NCI-H187 treated with DMSO at 0.1 percent for 48 hours (cell line): Measurements from ENCODE around the gene SDK2.

Experiments used
- DNase-seq: peaks from one replicate; lab custom pipeline; 2025; lab: John Stamatoyannopoulos, UW

SDK2 gene

DNA sequence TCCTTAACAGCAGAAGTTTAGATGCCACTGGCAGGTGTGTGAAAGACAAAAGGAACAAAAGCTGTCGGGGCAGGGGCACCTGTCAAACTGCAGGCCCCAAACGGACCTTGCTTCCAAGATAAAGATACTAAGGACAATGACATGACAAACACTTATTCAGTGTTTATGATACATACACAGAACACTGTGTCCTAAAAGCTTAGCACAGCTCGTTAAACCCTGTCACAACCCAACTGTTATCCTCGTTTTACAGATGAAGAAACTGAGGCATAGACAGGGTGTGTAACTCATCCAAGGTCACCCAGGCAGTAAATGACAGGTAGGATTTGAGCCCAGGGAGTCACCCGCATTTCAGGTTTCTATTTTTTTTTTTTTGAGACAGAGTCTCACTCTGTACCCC, 9.6 kb downstream of the SDK2 start:
- DNase-seq = no peak

DNA sequence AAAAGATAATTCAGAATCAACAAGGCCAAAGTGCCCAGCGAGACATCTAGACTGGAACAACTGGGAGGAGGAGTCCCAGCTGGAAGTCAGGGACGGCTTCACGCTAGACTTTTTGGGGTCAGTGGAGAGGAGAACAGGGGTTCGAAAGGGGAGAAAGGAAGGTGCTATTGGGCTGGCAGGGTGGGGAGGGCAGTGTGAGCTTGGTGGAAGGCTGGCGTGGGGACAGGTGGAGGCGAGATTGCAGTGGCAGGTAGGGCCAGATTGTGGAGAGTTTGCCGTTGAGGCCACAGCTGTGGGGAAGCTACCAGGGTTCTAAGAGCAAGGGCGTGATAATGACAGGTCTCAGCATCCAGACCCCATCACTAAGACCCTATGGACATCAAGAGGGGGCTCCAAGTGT, 10.5 kb downstream of the SDK2 start:
- no peak for DNase-seq

DNA sequence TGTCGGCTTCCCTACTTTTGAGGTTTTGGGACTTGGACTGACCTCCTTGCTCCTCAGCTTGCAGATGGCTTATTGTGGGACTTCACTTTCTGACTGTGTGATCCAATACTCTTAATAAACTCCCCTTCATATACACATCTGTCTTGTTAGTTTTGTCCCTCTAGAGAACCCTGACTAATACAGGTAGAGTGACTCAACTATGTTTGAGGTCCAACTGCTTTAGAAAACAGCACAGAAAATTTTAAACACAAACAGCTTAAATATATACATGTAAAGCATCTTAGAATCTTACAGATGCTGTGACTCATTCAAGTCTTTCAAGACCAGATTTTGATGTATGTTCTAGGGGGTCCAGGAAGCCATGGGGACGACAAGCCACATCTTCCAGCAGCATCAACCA, 11.7 kb downstream of the SDK2 start:
- DNase-seq = no peak

DNA sequence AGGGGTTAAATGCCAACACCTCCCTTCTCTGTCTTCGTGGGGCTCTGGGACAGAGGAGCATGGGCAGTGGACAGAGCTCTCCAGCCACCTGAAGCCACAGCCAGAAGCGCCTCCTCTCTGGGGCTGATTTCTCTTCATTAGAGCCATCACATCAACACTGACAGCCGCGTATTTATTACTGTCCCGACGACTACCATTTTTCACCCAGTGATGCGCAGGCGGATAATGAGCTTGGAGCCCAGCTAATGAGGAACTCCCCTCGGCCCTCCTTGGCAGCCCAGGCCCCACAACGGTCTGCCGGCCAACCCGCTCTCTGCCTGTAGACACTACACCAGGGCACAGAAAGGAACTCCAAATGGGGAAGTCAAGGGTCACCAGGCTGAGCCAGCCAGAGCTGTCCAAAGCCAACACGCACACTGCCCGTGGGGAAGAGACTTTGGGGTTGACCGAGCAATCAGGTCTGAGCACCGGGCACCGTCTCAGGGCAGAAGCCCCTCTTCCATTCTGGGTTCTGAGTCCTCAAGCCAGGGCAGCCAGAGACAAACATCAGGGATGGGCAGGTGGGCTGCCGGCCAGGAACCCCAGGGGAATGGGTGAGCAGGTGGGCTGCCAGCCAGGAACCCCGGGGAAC, 13.2 kb downstream of the SDK2 start:
- no peak for DNase-seq

DNA sequence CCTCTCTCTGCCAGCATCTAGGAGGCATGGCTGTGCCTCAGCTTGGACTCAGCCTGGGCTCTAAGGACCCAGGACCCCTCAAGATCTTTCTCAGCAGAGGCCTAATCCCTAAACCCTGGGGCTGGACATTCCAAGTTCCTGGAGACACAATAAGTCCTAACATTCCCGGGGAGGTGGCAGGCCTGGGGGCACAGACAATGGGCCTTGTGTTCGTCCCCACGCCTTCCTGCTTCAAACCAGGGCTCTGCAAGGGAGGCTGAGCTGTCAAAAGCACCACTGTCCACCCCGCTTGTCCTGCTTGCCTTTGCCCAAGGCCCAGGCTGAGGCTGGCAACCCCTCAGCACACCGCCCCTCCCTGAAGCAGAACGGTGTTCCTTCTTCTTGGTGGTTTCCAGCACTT, 13.7 kb downstream of the SDK2 start:
- no peak for DNase-seq

DNA sequence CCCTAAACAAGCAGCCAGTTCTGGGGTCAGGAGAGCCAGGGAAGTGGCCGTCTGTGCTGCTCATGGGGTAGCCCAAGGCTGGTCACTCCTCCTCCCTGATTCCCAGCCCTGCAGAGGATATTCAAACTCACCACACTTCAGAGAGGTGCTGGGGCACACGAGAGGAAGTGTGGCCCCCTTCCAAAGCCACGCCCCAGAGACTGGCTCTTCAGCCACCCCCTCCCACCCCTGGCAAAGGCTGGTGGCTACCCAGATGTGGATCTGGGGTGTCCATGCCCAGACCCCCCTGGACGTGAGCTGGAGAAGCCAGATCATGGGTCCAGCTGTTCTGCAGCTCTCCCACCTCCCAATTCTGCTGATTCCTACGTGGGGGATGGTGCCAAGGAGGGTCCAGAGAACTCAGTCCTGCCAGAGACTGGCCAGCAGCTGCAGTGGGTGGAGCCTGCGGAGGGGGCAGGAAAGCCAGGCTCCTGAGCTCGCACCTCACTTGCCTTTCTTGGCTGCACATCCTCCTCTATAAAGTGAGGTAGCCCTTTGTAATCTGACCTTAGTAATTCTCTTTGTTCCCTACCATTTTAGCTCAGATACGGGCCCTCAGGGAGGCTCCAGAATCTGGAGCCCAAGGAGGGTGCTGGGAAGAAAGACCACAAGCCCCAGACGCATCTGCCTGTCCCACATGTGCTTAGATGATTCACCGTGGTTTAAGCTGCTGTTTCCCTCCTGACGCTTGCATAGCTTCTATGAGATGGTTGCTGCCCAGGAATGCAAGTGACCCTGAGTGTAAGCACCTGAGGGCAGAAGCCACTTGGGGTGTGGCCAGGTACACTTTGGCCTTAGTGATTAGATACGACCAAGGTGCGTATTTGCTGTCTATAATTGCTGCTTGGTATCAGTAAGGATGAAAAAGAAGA, 15.3 kb downstream of the SDK2 start:
- no peak for DNase-seq

DNA sequence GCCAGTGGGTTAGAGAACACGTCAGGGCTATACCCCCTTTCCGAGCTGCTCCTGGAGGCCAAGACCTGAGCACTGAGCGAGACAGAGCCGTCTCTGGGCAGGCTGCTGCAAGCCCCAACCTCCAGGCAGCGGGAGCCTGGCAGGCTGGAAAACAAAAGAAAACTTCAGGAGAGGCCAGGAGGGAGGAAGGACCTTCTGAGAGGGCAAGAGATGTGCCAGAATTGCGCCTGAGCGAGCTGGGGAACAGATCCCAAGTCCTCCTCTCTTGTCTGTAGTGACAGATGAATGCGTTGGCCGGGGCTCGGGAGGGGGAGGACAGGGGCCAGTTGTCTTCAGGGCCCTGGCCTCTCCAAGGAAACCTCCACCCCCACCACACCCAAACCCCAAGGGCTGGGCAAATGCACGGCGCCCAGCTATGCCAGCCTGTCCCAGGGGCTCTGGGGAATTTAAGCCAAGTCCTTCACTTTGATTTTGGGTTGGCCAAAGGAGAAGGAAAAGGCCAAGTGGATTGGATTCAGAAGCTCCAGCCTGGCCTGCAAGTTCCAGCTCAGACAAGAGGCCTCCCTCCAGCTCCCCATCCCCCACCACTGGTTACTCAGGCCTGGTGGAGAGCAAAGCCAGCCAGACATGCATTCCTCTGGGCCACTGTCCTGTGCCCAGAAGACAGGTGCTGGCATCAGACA, 18.1 kb downstream of the SDK2 start:
- no peak for DNase-seq

DNA sequence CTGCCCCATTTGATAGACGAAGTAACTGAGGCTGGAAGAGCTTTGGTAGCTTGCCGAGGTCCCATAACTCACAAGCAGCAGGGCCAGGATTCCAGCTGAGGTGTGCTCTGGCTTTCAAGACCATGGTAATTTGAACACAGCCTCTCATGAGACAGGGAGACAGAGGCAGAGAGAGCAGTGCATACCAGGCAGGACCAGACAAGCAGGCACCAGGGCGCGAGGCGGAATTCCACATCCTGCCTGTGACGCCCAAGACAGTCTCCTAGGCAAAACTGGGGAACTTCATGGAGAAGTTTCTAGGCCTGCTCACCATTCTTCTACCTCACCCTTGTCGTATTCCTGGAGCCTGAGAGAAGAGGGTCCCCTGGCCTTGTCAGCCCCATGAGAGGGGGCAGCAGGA, 19.2 kb downstream of the SDK2 start:
- no peak for DNase-seq

DNA sequence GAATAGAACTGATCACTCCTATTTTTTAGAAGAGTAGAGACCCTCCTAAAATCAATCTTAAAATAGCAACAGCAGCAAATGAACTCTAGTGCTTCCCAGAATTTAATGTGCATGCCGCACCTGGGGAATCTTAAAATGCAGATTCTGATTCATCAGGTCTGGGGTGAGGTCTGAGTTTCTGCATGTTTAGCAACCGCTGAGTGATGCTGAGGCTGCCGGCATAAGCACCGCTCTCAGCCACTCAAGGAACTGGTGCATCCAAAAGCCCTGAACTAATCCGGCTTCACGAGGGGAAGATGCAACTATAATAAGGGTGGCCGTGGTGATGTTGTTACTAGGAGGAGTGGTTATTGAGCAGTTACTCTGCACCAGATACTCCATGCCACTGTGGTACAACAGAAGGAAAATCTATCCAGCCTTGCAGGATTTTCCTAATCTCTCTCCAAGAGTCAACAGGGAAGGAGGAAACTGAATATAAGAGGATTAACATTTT, 19.7 kb downstream of the SDK2 start:
- DNase-seq = no peak

DNA sequence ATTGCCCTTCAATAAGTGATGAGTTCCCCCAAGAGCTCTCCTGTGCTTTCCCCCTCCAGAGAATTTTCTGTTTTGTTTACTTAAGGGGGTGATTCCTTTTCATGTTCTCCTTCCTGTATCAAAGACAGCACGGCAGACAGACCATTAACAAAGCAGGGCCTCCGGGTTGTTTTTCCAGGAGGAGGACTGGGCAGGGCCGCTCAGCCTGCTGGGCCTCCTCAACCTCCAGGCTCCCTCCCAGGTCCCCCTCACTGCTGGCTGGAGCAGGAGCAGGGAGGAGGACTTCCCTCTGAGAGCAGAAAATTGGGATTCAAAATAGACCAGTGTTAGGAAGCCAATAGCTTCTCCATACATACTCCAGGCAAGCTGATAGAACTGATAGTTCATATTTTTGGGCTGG, 20.4 kb downstream of the SDK2 start:
- no peak for DNase-seq

DNA sequence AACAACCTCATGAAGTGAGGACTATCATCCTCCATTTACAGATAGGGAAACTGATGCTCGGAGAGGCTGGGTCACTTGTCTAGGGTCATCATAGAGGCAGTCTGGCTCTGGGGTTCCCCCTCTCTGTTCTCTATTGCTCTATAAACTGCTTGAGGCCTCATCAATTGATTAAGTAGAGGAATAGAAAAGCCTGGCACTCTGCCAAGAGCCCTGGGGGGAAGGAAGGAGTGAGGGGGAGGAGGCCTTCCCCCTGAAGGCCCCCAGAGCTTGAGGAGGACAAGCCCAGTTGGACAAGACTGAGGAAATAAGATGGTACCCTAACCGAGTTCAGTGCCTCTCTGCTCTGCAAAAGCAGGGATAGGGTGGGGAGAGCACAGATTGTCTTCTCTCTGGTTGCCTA, 21.0 kb downstream of the SDK2 start:
- DNase-seq = no peak

DNA sequence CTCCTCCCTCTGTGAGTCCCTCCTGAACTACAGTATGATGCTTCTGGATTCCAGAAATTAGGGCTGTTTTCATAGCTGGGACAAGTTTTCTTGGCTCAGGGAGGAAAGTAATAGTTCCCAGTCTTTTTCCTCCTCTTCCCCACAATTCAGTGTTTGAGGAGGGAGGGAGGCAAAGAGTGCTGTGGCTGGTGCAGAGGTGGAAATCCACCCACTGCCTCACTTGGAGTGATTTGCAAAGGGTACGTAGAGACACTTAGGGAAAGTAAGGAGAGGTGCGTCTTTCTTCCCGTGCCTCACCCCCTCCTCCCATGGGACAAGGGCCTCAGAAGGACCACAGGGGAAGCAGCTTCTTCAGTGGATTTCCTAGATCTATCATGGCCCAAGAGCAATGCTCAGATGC, 21.9 kb downstream of the SDK2 start:
- no peak for DNase-seq

DNA sequence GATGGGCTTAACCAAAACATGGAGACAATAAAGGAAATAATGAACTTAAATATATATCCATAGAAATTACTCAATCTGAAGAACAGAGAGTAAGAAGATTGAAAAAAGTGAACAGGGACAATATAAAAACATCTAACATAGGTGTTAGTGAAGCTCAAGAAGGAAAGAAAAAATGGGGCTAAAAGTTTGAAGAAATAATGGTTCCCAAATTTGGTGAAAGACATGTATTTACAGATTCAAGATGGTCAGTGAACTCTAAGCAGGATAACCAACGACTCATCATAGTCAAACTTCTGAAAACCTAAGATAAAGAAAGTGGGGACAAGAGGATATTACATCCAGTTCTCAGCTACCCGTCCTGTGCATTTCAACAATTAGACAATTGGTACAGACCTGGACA, 22.6 kb downstream of the SDK2 start:
- no peak for DNase-seq

DNA sequence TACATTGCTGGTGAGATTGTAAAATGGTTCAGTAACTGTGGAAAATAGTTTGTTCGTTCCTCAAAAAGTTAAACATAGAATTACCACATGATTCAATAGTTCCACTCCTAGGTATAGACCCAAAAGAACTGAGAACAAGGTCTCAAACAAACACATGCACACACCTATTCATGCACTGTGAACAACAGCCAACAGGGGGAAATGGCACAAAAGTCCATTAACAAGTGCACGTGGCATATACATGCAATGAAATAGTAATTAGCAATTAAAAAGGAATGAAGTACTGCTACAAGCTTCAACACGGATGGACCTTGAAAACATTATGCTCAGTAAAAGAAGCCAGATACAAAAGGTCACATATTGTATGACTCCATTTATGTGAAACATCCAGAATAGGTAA, 23.8 kb downstream of the SDK2 start:
- no peak for DNase-seq

DNA sequence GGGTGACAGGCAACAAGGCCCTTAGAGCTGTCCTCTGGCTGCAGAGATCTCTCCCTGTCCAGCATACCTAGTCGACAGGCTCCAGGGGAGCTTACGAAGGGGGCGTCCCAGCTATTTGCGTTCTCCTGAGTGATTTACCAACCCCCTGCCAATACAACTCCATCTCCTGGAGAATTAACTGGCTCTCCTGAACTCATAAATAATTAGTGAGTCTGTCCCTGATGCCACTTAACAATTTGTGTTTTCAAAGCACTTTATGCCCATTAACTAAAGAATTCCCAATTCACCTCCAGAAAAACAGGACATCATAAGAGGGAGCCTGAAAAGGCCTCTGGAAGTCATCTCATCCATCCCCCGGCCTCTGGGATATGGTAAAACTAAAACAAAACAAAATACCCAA, 26.7 kb downstream of the SDK2 start:
- DNase-seq = no peak

DNA sequence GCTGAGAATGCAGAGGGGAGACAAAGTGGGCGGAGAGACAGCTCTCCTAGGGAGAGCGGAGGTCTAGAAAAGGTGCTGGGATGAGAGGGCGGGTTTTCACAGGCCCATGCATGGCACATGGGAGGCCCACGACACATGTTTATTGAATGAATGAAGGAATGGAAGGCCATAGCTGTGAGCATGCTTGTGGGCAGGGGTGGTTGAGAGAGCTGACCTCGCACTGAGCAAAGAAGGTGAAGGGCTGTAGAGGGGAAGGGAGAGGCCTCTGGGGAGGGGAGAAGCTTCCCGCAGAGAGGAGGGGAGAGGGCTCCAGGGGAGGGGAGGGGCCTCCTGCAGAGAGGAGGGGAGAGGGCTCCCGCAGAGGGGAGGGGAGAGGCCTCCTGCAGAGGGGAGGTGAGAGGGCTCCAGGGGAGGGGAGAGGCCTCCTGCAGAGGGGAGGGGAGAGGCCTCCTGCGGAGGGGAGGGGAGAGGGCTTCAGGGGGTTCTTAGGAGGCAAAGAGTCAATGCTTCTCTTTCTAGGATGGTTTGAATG, 27.3 kb downstream of the SDK2 start:
- DNase-seq = no peak

DNA sequence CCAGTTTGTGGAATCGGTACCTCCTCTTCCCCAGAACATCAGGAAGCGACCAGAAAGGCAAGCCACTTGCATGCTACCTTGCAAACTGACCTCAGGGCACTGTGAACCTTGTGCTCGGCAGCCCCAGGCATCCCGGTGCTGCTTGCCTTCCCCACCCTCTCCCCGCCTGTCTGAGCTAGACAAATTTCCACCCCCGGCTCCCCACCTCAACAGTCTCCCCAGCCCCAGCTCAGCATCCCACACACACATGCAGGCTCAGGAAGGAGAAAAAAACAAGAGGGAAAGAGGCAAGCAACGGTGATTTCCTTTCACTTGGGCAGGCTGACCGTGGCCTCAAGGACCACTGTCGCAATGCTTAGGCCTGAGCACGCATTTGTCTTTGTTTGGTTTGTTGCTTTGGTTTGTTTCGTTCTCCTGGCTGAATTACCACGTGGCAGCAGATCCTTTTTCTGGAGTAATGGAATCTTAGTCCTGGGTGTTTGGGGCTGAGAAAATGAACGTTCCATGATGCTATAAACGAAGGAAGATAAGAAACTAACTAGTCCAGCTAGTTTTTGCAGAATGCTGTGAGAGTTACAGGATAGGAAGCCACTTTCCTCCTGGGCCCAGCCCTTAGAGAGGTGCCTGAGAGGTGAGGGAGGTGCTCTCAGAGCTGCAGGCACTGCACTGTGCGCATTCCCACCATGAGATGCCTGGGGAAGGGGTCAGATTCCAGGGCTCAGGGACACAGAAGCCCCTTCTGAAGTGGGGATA, 27.9 kb downstream of the SDK2 start:
- no peak for DNase-seq

DNA sequence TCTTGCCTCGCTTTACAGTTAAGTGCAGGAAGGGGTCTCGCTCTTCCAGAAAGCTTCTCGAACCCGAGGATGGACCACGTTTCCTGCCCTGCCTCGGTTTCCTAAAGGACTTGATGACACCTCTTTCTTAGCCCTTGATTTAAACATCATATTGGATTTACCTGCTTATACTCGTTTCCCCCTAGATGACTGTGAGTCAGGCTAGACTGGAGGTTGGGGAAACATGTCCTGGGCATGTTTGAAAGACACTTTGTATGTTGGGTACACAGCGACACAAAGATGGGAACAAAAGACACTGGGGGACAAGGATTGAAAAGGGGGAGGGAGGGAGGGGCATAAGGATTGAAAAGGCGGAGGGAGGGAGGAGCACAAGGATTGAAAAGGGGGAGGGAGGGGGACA, 30.0 kb downstream of the SDK2 start:
- DNase-seq = no peak

DNA sequence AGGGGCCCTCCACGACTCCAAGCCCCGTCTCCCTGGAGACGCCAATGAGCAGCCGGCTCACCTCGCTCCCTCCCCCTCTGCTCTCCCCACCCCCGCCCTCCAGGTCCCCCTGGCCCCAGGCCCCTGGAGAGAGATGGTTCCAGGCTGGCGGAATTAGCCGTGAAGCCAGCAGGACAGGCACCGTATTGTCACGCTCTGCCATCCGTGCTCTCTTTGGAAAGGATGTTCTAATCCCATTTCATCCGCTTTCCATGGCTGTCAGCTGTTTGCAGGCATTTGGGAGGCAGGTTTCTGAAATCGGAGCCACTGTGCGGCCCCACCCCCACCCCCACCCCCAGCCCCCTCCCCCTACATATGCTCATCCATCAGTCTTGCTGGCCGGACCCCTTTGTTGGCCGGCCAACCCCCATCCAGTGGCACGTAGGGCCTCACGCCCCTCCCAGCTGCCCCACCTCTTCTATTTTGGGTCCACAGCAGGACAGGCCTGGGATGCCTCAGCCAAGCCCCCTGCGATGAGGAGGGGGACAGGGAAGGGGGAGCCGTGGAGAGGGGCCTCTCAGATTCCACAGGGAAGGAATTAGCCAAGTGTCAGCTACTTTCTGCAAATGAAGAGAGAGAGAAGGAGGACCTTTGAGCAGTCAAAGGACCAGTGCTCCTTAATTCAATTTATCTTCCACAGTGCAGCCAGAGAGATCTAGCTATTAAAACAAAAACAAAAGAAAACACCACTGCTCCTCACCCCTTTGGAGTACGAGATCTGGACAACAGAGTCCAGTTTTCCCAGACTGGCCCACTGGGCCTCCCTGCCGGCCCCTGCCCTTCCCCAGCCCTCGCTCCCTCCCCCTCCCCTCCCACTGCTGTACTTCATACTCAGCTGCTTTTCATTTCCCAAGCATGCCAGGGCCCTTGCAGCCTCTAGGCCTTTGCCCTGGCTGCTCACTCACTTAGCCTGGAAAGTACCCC, 30.7 kb downstream of the SDK2 start:
- no peak for DNase-seq

DNA sequence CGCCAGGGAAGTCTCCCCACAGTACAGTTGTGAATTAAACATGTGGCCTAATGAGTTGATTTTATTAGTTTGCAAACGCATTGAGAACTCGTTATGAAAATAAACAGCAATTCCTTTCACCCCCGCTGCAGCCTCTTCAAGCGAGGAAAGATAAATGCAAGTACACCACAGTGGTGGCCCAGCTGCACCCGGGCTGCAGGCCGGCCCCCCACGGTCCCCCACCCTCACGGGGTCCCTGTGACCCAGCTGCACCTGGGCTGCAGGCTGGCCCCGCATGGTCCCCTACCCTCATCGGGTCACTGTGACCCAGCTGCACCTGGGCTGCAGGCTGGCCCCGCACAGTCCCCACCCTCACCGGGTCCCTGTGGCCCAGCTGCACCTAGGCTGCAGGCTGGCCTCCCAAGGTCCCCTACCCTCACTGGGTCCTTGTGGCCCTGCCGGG, 32.2 kb downstream of the SDK2 start:
- no peak for DNase-seq

DNA sequence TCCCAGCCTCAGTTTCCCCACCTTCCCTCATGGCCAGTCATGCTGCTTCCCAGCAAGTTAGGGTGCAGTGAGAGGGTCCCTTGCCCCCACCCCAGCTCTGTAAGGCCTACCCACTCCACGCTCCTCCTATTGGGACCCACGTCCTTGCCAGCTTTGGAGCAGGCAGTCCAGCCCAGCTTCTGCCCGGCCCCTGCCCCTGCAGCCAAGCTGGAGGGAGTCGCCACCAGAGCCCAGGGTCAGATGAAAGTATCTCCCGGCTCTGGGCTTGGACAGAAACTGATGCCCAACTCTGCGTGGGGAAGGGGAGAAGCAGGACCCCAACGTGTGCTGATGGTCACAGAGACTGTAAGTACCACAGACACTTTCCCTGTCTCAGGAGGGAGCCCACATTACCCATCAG, 32.6 kb downstream of the SDK2 start:
- no peak for DNase-seq
